ENCODE data around the gene CCDC38. TPM values are rescaled to one million over a fixed set of nuclear protein-coding genes. Genes with fewer than 3 reads are reported as not detected.
"Not testable (repeated sequence)": the region's sequence is repeated elsewhere in the genome, so short reads cannot be mapped to it uniquely, and the experiment has no call there.

Gene CCDC38
- total RNA-seq, 1 experiment from 2014 or later: 0.16 TPM

GRCh38 chr12:95863337-95863736 lies 79.1 kb downstream of the CCDC38 start:
- no peak for DNase-seq
- peaks cover 76% of the 10 kb centered on the region for H3K36me3 ChIP-seq
- H3K9me3 ChIP-seq: peaks cover 4% of the 10 kb centered on the region; the same call in 1 of the 2 replicates
- H3K27me3 ChIP-seq: no peaks in the 10 kb centered on the region
- H3K4me3 ChIP-seq: no peak overlapping the region

GRCh38 chr12:95862038-95862437 lies 80.4 kb downstream of the CCDC38 start:
- DNase-seq: no peak
- H3K9me3 ChIP-seq: peaks cover 4% of the 10 kb centered on the region; the same call in 1 of the 2 replicates
- H3K4me3 ChIP-seq: no peak overlapping the region
- no peaks in the 10 kb centered on the region for H3K27me3 ChIP-seq
- peaks cover 63% of the 10 kb centered on the region for H3K36me3 ChIP-seq

GRCh38 chr12:95859947-95860850 lies 82.2 kb downstream of the CCDC38 start:
- peak overlapping the region; percentile 95 for H3K4me3 ChIP-seq
- H3K27me3 ChIP-seq: no peaks in the 10 kb centered on the region
- H3K9me3 ChIP-seq: peaks cover 4% of the 10 kb centered on the region; the same call in 1 of the 2 replicates
- no peak for DNase-seq
- peaks cover 46% of the 10 kb centered on the region for H3K36me3 ChIP-seq

DNA sequence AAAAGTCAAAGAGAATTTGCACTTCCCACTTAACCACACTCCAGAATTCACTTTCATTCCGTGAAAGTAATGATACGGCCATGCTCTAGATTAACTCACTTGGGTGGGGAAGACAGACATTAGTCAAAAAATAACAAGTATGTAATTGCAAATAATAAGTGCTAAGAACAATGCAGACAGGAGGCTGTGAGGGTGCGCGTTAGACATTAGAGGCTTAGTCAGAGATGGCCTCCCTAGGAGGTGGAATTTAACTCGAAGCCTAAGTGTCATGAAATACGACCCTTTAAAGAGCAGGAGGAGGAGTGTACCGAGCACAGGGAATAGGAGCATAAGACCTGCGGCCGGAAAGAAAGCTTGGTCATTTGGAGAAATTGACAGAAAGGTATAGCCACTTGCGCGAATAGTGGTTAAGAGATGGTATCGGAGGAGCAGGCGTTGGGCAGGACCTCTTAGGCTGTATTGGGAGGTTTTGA lies 83.0 kb downstream of the CCDC38 start:
- Histone ChIP-seq H3K36me3 (peaks cover 39% of the 10 kb centered on the region), H3K4me3 (peak overlapping the region; percentile 95)
- DNase-seq: no peak

GRCh38 chr12:95858451-95859343 lies 83.7 kb downstream of the CCDC38 start, which contains the start of gene SNRPF:
Gene SNRPF (plus strand): TSS chr12:95858952. CDS start chr12:95859074, 122 bp downstream.
- DNase-seq: peak; percentile 93
- Histone ChIP-seq H3K4me3 (peak within 1 kb of the TSS; percentile 95), H3K9me3 (peaks cover 4% of the 10 kb centered on the region; the same call in 1 of the 2 replicates), H3K36me3 (peaks cover 33% of the 10 kb centered on the region), H3K27me3 (no peaks in the 10 kb centered on the region)

More for the DNA sequence above, 83.0 kb downstream of the CCDC38 start:
- H3K9me3 ChIP-seq: peaks cover 4% of the 10 kb centered on the region; the same call in 1 of the 2 replicates
- H3K27me3 ChIP-seq: no peaks in the 10 kb centered on the region

DNA sequence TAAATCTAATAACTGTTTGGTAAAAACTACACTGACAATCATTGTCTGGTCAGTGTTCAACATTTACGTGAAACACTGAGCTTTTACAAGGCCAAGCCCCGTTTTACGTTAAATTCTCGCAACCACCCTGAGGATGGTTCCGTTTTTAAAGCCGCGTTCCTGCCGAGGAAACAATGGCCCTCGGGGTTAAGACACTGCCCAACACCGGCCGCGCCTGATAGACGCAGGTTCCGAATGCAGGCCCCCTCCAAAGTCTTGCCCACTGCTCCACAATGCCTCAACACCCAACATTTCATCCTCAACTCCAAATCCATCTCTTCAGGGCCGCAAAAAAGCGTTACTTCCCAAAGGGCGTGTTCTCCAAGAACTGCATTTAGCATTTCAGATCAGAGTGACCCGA lies 84.6 kb downstream of the CCDC38 start:
- peaks cover 24% of the 10 kb centered on the region for H3K36me3 ChIP-seq
- H3K9me3 ChIP-seq: peaks cover 4% of the 10 kb centered on the region; the same call in 1 of the 2 replicates
- DNase-seq: no peak
- H3K4me3 ChIP-seq: no peak overlapping the region
- no peaks in the 10 kb centered on the region for H3K27me3 ChIP-seq

DNA sequence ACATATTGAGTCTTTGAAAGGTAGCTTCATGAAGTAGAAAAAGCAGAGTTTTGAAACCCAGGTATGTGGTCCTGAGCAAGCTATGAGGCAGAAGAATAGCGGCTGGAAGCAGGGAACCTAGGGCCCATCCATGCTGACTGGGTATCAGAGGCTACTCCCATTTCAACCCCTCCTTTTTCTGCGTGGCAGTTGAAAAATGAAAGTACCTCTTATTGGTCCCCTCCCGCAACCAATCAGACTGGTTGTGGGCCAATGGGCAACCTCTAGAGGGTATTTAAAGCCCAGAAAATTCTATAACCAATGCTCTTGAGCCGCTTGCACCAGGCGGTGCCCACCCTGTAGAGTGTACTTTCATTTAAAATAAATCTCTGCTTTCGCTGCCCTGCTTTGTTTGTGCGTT lies 85.3 kb downstream of the CCDC38 start:
- Histone ChIP-seq H3K27me3 (no peaks in the 10 kb centered on the region), H3K9me3 (peaks cover 2% of the 10 kb centered on the region; the same call in 1 of the 2 replicates), H3K36me3 (peaks cover 17% of the 10 kb centered on the region), H3K4me3 (no peak overlapping the region)
- no peak for DNase-seq

DNA sequence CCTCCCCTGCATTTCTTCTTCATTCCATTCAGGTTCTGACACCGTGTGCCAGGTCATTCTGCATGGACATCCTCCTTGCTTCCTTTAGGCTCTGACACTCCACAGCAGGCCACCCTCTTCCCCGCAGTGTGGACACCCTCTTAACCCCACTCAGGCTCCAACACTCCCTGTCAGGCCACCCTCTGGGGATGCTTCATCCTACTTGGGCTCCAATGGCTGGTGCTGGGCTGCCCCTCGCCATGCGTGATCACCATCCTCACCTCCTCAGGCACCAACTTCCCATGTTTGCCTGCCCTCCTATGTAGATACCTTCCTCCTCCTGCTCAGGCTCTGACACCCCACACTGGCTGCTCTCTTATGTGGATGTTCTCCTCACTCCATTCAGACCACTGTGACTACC lies 90.3 kb downstream of the CCDC38 start:
- no peaks in the 10 kb centered on the region for H3K9me3 ChIP-seq
- H3K36me3 ChIP-seq: no peaks in the 10 kb centered on the region
- no peak overlapping the region for H3K4me3 ChIP-seq
- H3K27me3 ChIP-seq: no peaks in the 10 kb centered on the region
- no peak for DNase-seq

DNA sequence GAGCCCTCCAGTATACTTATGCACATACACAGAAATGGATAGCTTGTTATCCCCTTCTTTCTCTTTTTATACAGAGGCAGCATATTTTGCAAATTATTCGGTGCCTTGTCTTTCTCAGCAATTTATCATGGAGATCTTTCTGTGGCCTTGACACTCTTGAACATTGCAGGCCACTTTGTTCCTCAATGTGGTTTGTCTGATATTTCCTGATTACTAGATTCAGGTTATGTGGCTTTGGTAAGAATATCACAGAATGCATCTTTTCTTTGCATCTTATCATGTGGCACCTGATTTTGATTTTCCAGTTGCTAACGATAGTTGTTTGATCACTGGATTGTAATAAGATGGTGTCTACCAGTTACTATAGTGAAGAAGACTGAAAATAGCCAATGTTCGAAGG lies 90.8 kb downstream of the CCDC38 start:
- Histone ChIP-seq H3K9me3 (no peaks in the 10 kb centered on the region), H3K27me3 (no peaks in the 10 kb centered on the region), H3K36me3 (no peaks in the 10 kb centered on the region), H3K4me3 (no peak overlapping the region)
- no peak for DNase-seq

GRCh38 chr12:95848575-95849388 lies 93.6 kb downstream of the CCDC38 start:
- Histone ChIP-seq H3K27me3 (no peaks in the 10 kb centered on the region), H3K4me3 (no peak overlapping the region), H3K9me3 (no peaks in the 10 kb centered on the region), H3K36me3 (no peaks in the 10 kb centered on the region)
- peak; percentile 33 for DNase-seq

- H3K27me3 ChIP-seq, H3K9me3 ChIP-seq, DNase-seq, H3K36me3 ChIP-seq, H3K4me3 ChIP-seq: not testable (repeated sequence)
Measured at GRCh38 chr12:95842426-95842825, 100.0 kb downstream of the CCDC38 start.

DNA sequence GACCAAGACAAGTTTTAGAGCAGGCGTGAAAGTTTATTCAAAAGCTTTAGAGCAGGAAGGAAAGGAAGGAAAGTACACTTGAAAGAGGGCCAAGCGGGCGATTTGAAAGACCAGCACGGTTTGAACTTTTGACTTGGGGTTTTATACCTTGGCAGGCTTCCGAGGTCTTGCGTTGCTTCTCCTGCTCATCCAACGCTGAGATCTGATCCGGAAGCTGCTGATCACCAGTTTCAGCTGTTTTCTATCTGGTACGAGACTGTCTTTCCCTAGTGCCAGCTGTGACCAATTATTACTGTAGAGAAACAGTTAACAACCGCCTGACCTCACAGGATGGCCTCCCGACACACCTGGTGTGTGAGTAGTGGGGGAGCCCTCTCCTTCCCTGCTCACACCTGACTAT lies 104.3 kb downstream of the CCDC38 start:
- peak; percentile 78 for DNase-seq

GRCh38 chr12:95837240-95838038 lies 105.0 kb downstream of the CCDC38 start:
- DNase-seq: no peak
- H3K9me3 ChIP-seq: no peaks in the 10 kb centered on the region

More for the DNA sequence above, 104.3 kb downstream of the CCDC38 start:
- 0 out of 2 replicates have a peak overlapping the region, but pooled peaks have one; percentile 12 for H3K4me3 ChIP-seq
- no peaks in the 10 kb centered on the region for H3K9me3 ChIP-seq
- H3K27me3 ChIP-seq: no peaks in the 10 kb centered on the region
- H3K36me3 ChIP-seq: no peaks in the 10 kb centered on the region

DNA sequence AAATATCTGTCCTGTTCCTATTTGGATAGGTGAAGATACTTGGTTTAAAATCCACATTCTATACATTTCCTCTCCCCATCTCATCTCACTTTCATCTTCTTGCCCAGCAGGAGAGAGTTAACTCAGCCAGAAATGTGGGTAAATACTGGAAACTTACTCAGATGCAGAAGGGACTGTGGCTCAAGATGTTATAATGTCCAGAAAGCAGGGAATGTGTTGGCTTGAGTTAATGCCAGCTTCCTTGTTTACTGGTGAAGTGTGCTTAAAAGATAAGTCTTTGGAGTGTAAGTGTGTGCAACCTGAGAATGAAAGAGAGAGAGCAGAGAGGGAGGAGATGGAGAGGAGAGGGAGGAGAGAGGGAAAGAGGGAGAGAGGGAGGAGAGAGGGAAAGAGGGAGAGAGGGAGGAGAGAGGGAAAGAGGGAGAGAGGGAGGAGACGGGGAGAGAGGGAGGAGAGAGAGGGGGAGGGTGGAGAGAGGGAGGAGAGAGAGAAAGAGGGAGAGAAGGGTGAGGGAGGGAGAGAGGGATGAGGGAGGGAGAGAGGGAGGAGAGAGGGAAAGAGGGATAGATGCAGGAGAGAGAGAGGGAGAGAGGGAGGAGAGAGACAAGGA lies 105.7 kb downstream of the CCDC38 start:
- Histone ChIP-seq H3K4me3 (no peak overlapping the region), H3K9me3 (no peaks in the 10 kb centered on the region), H3K36me3 (no peaks in the 10 kb centered on the region), H3K27me3 (no peaks in the 10 kb centered on the region)
- DNase-seq: peak; percentile 46

More at GRCh38 chr12:95837240-95838038, 105.0 kb downstream of the CCDC38 start:
- no peaks in the 10 kb centered on the region for H3K36me3 ChIP-seq
- H3K4me3 ChIP-seq: 0 out of 2 replicates have a peak overlapping the region, but pooled peaks have one; percentile 12
- no peaks in the 10 kb centered on the region for H3K27me3 ChIP-seq

DNA sequence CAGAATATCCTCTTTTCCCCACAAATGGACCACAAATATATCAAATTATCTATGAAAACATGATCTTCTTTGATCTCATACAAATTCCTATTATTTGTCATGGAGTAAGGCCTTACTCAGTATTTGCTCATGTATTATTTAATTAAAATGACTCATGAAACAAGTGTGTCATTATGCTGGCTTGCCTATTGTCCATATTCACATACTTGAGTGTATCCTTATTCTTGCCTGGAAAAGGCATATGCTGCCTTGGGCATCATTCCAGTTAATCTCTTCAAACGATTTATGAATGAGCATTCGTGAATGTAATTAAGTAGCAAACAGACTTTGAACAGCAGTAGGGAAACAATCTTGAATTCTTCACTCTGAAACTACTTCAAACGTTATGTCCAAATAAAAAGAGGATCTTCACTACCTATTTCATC lies 106.2 kb downstream of the CCDC38 start:
- Histone ChIP-seq H3K9me3 (no peaks in the 10 kb centered on the region), H3K4me3 (no peak overlapping the region), H3K27me3 (no peaks in the 10 kb centered on the region), H3K36me3 (no peaks in the 10 kb centered on the region)
- DNase-seq: peak; percentile 28
